Ammon's horn (tissue), 1 donor: ENCODE measurements around the gene STUB1.

ENCODE experiments used
- DNase-seq: peaks from one replicate; pipeline ENCODE4 v3.0.0-alpha.2; 2016; ENCODE audit warnings: low spot score

The STUB1 gene

GRCh38 chr16:725463-726187, 45.4 kb downstream of the STUB1 start:
- no peak for DNase-seq

GRCh38 chr16:726188-726437, 45.9 kb downstream of the STUB1 start:
- DNase-seq, result no peak

GRCh38 chr16:726438-727290, 46.5 kb downstream of the STUB1 start, which contains the start of the genes CCDC78 and HAGHL:
TSS of gene CCDC78 (minus strand) at chr16:726443. CDS start at chr16:726367, 76 bp downstream.
TSS of gene HAGHL (plus strand) at chr16:727106. CDS start at chr16:727510, 404 bp downstream.
- DNase-seq, result peak; percentile 54

GRCh38 chr16:727291-727977, 47.2 kb downstream of the STUB1 start:
- no peak for DNase-seq

- DNase-seq, result peak; percentile 63
Measured at GRCh38 chr16:728131-728889, 48.1 kb downstream of the STUB1 start.

- DNase-seq, result no peak
Measured at GRCh38 chr16:728890-729744, 48.9 kb downstream of the STUB1 start.

GRCh38 chr16:729768-730665, 49.8 kb downstream of the STUB1 start:
- no peak for DNase-seq

GRCh38 chr16:730666-731509, 50.7 kb downstream of the STUB1 start:
- no peak for DNase-seq

- no peak for DNase-seq
Measured at GRCh38 chr16:732332-732731, 52.1 kb downstream of the STUB1 start.
